MM.1S (cell line): ENCODE measurements around the gene LAGE3.
"Not testable (repeated sequence)": the region's sequence is repeated elsewhere in the genome, so short reads cannot be mapped to it uniquely, and the experiment has no call there.

Experiments
- DNase-seq: peaks from one replicate; pipeline ENCODE4 v3.0.0-alpha.2; 2015
- H2AFZ ChIP-seq: fragments of 300-600 bp; sonication (generic); 2 replicates; pipeline ENCODE4 v1.6.0; 2016; ENCODE audit warnings: antibody characterized with exemption, low read length
- H3F3A ChIP-seq: fragments of 300-600 bp; sonication (generic); 2 replicates; pipeline ENCODE4 v1.6.1; 2016; ENCODE audit warnings: mild to moderate bottlenecking, antibody characterized with exemption, low read length, moderate library complexity, mixed read lengths; ENCODE audit not compliant: insufficient read depth
- H3K27ac ChIP-seq: fragments of 300-600 bp; sonication (generic); 2 replicates; pipeline ENCODE4 v1.5.1; 2016; ENCODE audit warnings: mild to moderate bottlenecking, low read length
- H3K27me3 ChIP-seq: fragments of 300-600 bp; sonication (generic); replicated peaks from 2 replicates; pipeline ENCODE4 v1.6.0; 2016; ENCODE audit warnings: low read length; ENCODE audit not compliant: insufficient read depth
- H3K36me3 ChIP-seq: fragments of 300-600 bp; sonication (generic); replicated peaks from 2 replicates; pipeline ENCODE4 v1.6.1; 2016; ENCODE audit warnings: mild to moderate bottlenecking, low read length, mixed read lengths; ENCODE audit not compliant: insufficient read depth
- H3K4me1 ChIP-seq: fragments of 300-600 bp; sonication (generic); 2 replicates; pipeline ENCODE4 v1.6.1; 2016; ENCODE audit warnings: low read length, mixed read lengths
- H3K4me2 ChIP-seq: fragments of 300-600 bp; sonication (generic); 2 replicates; pipeline ENCODE4 v1.6.0; 2016; ENCODE audit warnings: low read depth, low read length
- H3K4me3 ChIP-seq: fragments of 300-600 bp; sonication (generic); 2 replicates; pipeline ENCODE4 v1.5.1; 2016; ENCODE audit warnings: low read length, mixed read lengths
- H3K79me2 ChIP-seq: fragments of 300-600 bp; sonication (generic); 2 replicates; pipeline ENCODE4 v1.6.1; 2016; ENCODE audit warnings: mixed run types, low read length, mixed read lengths
- H3K9ac ChIP-seq: fragments of 300-600 bp; sonication (generic); 2 replicates; pipeline ENCODE4 v1.6.1; 2016; ENCODE audit warnings: low read length, mixed read lengths
- H3K9me2 ChIP-seq: fragments of 300-600 bp; sonication (generic); replicated peaks from 2 replicates; pipeline ENCODE4 v1.6.1; 2016; ENCODE audit warnings: mild to moderate bottlenecking, low read length, mixed read lengths; ENCODE audit not compliant: insufficient read depth
- H3K9me3 ChIP-seq: fragments of 300-600 bp; sonication (generic); replicated peaks from 2 replicates; pipeline ENCODE4 v1.6.1; 2016; ENCODE audit warnings: mild to moderate bottlenecking, low read length, mixed read lengths; ENCODE audit not compliant: insufficient read depth
- H4K20me1 ChIP-seq: fragments of 300-600 bp; sonication (generic); 2 replicates; pipeline ENCODE4 v1.6.1; 2016; ENCODE audit warnings: mild to moderate bottlenecking, low read length, moderate library complexity, mixed read lengths; ENCODE audit not compliant: insufficient read depth
- EZH2 ChIP-seq: fragments of 300-600 bp; sonication (generic); optimal IDR thresholded peaks from 2 replicates; pipeline ENCODE3; 2017; ENCODE audit warnings: low read depth, mild to moderate bottlenecking, antibody characterized with exemption, low read length, mixed read lengths
- EZH2phosphoT487 ChIP-seq: fragments of 300-600 bp; sonication (generic); IDR thresholded peaks from 2 replicates; pipeline ENCODE4 v1.6.1; 2018; ENCODE audit warnings: antibody characterized with exemption, low read length
- TF ChIP-seq, protein P1 (sequence below): fragments of 300-600 bp; sonication (generic); IDR thresholded peaks from 2 replicates; pipeline ENCODE4 v1.5.1; 2016; ENCODE audit warnings: antibody characterized with exemption, low read length, mixed read lengths

LAGE3 gene

GRCh38 chrX:154505734-154506133, 26.7 kb upstream of the LAGE3 start:
- H3K4me3 ChIP-seq: no peak overlapping the region
- no peaks in the 10 kb centered on the region for H3K9me3 ChIP-seq
- H3F3A ChIP-seq: no peaks in the 10 kb centered on the region
- no peaks in the 10 kb centered on the region for H3K79me2 ChIP-seq
- no peak overlapping the region for H3K9ac ChIP-seq
- H3K36me3 ChIP-seq: no peaks in the 10 kb centered on the region
- H3K9me2 ChIP-seq: no peaks in the 10 kb centered on the region
- TF ChIP-seq EZH2phosphoT487 (no peak), EZH2 (no peak)
- TF ChIP-seq, protein P1, sequence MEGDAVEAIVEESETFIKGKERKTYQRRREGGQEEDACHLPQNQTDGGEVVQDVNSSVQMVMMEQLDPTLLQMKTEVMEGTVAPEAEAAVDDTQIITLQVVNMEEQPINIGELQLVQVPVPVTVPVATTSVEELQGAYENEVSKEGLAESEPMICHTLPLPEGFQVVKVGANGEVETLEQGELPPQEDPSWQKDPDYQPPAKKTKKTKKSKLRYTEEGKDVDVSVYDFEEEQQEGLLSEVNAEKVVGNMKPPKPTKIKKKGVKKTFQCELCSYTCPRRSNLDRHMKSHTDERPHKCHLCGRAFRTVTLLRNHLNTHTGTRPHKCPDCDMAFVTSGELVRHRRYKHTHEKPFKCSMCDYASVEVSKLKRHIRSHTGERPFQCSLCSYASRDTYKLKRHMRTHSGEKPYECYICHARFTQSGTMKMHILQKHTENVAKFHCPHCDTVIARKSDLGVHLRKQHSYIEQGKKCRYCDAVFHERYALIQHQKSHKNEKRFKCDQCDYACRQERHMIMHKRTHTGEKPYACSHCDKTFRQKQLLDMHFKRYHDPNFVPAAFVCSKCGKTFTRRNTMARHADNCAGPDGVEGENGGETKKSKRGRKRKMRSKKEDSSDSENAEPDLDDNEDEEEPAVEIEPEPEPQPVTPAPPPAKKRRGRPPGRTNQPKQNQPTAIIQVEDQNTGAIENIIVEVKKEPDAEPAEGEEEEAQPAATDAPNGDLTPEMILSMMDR: no peak
- DNase-seq: no peak
- H3K27ac ChIP-seq: no peak overlapping the region
- H3K27me3 ChIP-seq: no peaks in the 10 kb centered on the region
- H3K4me1 ChIP-seq: no peaks in the 10 kb centered on the region
- no peaks in the 10 kb centered on the region for H4K20me1 ChIP-seq
- no peak overlapping the region for H3K4me2 ChIP-seq
- H2AFZ ChIP-seq: no peak overlapping the region

GRCh38 chrX:154502989-154503388, 23.9 kb upstream of the LAGE3 start:
- Histone ChIP-seq H2AFZ (no peak overlapping the region), H3K79me2 (no peaks in the 10 kb centered on the region), H4K20me1 (no peaks in the 10 kb centered on the region), H3K4me2 (no peak overlapping the region), H3K9me2 (no peaks in the 10 kb centered on the region), H3K9ac (no peak overlapping the region), H3F3A (no peaks in the 10 kb centered on the region), H3K4me1 (no peaks in the 10 kb centered on the region), H3K9me3 (no peaks in the 10 kb centered on the region), H3K27ac (no peak overlapping the region), H3K4me3 (no peak overlapping the region), H3K36me3 (no peaks in the 10 kb centered on the region), H3K27me3 (no peaks in the 10 kb centered on the region)
- no peak for DNase-seq
- TF ChIP-seq, protein P1: no peak
- TF ChIP-seq EZH2 (no peak), EZH2phosphoT487 (no peak)

GRCh38 chrX:154502098-154502497, 23.0 kb upstream of the LAGE3 start:
- no peaks in the 10 kb centered on the region for H3K9me3 ChIP-seq
- H3K4me1 ChIP-seq: no peaks in the 10 kb centered on the region
- no peak for DNase-seq
- H3K4me2 ChIP-seq: no peak overlapping the region
- no peaks in the 10 kb centered on the region for H3F3A ChIP-seq
- no peak overlapping the region for H3K4me3 ChIP-seq
- no peak overlapping the region for H3K9ac ChIP-seq
- H3K9me2 ChIP-seq: no peaks in the 10 kb centered on the region
- no peaks in the 10 kb centered on the region for H3K27me3 ChIP-seq
- H3K36me3 ChIP-seq: no peaks in the 10 kb centered on the region
- TF ChIP-seq EZH2: no peak
- TF ChIP-seq EZH2phosphoT487: no peak
- TF ChIP-seq, protein P1: no peak
- H3K27ac ChIP-seq: no peak overlapping the region
- no peaks in the 10 kb centered on the region for H4K20me1 ChIP-seq
- H2AFZ ChIP-seq: no peak overlapping the region
- H3K79me2 ChIP-seq: no peaks in the 10 kb centered on the region

- H3K9ac ChIP-seq, DNase-seq, H3K4me2 ChIP-seq: not testable (repeated sequence)
Measured at GRCh38 chrX:154501423-154501822, 22.3 kb upstream of the LAGE3 start.

DNA sequence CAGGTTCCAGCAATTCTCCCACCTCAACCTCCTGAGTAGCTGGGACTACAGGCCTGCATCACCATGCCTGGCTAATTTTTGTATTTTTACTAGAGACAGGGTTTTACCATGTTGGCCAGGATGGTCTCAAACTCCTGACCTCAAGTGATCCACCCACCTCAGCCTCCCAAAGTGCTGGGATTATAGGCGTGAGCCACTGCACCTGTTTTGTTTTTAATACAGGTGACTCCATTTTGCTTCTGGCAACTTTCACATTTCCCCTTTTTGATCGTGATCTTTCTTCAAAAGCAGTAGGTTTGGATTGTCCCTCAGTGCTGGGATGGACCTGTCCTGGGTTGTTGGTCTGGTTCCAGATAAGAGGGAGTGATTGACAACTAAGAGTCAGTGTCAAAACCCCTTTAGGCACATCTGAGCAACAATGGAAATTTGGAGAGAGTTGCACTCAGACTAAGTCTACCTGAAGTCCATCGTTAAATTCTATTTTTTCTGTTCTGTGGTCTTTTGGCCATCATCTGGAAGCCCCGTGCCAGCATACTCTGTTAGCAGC, 17.6 kb upstream of the LAGE3 start:
- H3K27me3 ChIP-seq, H3K4me3 ChIP-seq, H3K27ac ChIP-seq, H3K9me2 ChIP-seq, H3K9ac ChIP-seq, H3F3A ChIP-seq, H3K36me3 ChIP-seq, H3K4me2 ChIP-seq, H3K4me1 ChIP-seq, DNase-seq, H2AFZ ChIP-seq, H3K79me2 ChIP-seq, H3K9me3 ChIP-seq, H4K20me1 ChIP-seq: not testable (repeated sequence)

More at GRCh38 chrX:154501423-154501822, 22.3 kb upstream of the LAGE3 start:
- not testable (repeated sequence) for H3K36me3 ChIP-seq, H3K9me2 ChIP-seq, H4K20me1 ChIP-seq, H3F3A ChIP-seq, H3K4me3 ChIP-seq, H3K9me3 ChIP-seq, H3K4me1 ChIP-seq, H3K27ac ChIP-seq, H3K79me2 ChIP-seq, H3K27me3 ChIP-seq, H2AFZ ChIP-seq
